Peyer's patch (tissue), 4 donors: ENCODE data around the gene LRRC1. TPM values are rescaled to one million over a fixed set of nuclear protein-coding genes. Genes with fewer than 3 reads are reported as not detected.
A peak's percentile ranks its signal among the peaks of the same experiment; 100 is the strongest.
"Not testable (repeated sequence)": the region's sequence is repeated elsewhere in the genome, so short reads cannot be mapped to it uniquely, and the experiment has no call there.

Experiments used
- DNase-seq, 3 donors: peaks; one replicate each; pipeline ENCODE4 v3.0.0-alpha.2; 2017 to 2019
- H3K27ac ChIP-seq, 4 donors: fragments of 200-600 bp; sonication (generic); one replicate each; pipeline ENCODE4 v1.5.1; 2016 to 2019
- H3K27me3 ChIP-seq, 2 donors: fragments of 200-600 bp; sonication (generic); one replicate each; pipeline ENCODE4 v1.5.1; 2019
- H3K36me3 ChIP-seq, 3 donors: fragments of 200-600 bp; sonication (generic); one replicate each; pipeline ENCODE4 v1.5.1; 2016 to 2019
- H3K4me1 ChIP-seq, 4 donors: fragments of 200-600 bp; sonication (generic); one replicate each; pipeline ENCODE4 v1.5.1; 2016 to 2019
- H3K4me3 ChIP-seq, 4 donors: fragments of 200-600 bp; sonication (generic); 1 replicate in 3 of 4; 2 replicates in 1 of 4; pipeline ENCODE4 v1.5.1; 2016 to 2019; ENCODE audit warnings: mild to moderate bottlenecking in 1 of 4
- H3K9me3 ChIP-seq, 4 donors: fragments of 200-600 bp; sonication (generic); one replicate each; pipeline ENCODE4 v1.5.1; 2016 to 2019; ENCODE audit warnings: mild to moderate bottlenecking in 1 of 4
- CTCF ChIP-seq, 6 experiments: fragments of 450-650 bp in 4 of 6; fragments of 200-600 bp in 2 of 6; sonication (generic) in 1 of 6; IDR thresholded peaks; one replicate each; pipeline ENCODE4 v1.5.1; 2017 to 2019; ENCODE audit warnings: antibody characterized with exemption in 6 of 6, mild to moderate bottlenecking in 3 of 6, moderate library complexity in 1 of 6
- POLR2A ChIP-seq, 2 donors: fragments of 450-650 bp; IDR thresholded peaks; one replicate each; pipeline ENCODE4 v1.5.1; 2017; ENCODE audit warnings: antibody characterized with exemption in 2 of 2, mild to moderate bottlenecking in 2 of 2, moderate library complexity in 2 of 2
- total RNA-seq, 4 donors: library from RNA; depleted of rRNA; stranded (reverse); fragments of >200 nt; gene quantifications; one replicate each; pipeline ENCODE4 v1.1.0, GENCODE V29; 2016

Gene LRRC1
- total RNA-seq, 4 donors from 2014 or later, result 37.1 to 63.6 (median 49.8) TPM

DNA sequence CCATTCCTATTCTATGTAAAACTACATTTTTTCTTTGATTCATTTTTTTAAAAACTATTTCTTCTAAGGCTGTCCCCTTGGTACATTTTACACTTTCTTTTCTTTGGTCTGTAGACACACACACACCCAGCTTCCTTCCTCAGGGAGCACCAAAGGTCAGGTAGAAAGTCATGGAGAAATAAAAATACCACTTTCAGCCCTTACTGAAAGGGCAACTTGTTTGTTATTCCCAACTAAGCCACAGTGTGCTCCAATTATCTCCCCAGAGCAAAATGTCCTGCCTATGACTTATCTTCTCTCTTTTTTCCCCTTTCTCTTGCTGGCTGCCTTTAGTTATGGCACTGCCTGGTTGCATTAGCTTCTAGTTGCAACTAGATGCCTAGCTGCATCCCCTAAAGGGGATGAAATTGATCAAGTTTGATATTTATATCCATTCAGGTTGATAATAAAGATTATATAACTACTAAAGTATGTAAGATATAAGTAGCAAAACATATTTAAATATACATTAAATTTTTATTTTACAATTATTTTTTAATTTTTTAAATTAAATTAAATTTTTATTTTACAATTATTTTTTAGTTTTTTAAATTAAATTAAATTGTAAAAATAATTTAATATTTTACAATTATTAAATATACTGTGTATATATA is 21.6 kb upstream of the LRRC1 start:
- H3K27me3 ChIP-seq, result no peaks in the 10 kb centered on the region
- no peaks in the 10 kb centered on the region for H3K4me1 ChIP-seq
- no peak overlapping the region for H3K27ac ChIP-seq
- H3K4me3 ChIP-seq, result no peak overlapping the region
- no peak for DNase-seq
- H3K36me3 ChIP-seq, result no peaks in the 10 kb centered on the region
- no peaks in the 10 kb centered on the region for H3K9me3 ChIP-seq
- TF ChIP-seq CTCF (IDR thresholded peaks at IDR 0.05), result no peak
- TF ChIP-seq POLR2A (IDR thresholded peaks at IDR 0.05), result no peak

GRCh38 chr6:53776152-53776551 is 18.7 kb upstream of the LRRC1 start:
- H3K4me1 ChIP-seq, H3K27ac ChIP-seq, DNase-seq: not testable (repeated sequence)

GRCh38 chr6:53784991-53785390 is 9.8 kb upstream of the LRRC1 start:
- not testable (repeated sequence) for H3K36me3 ChIP-seq, H3K4me3 ChIP-seq, H3K27me3 ChIP-seq, DNase-seq, H3K4me1 ChIP-seq, H3K9me3 ChIP-seq, H3K27ac ChIP-seq

More at GRCh38 chr6:53776152-53776551, 18.7 kb upstream of the LRRC1 start:
- H3K4me3 ChIP-seq, H3K27me3 ChIP-seq, H3K9me3 ChIP-seq, H3K36me3 ChIP-seq: not testable (repeated sequence)

DNA sequence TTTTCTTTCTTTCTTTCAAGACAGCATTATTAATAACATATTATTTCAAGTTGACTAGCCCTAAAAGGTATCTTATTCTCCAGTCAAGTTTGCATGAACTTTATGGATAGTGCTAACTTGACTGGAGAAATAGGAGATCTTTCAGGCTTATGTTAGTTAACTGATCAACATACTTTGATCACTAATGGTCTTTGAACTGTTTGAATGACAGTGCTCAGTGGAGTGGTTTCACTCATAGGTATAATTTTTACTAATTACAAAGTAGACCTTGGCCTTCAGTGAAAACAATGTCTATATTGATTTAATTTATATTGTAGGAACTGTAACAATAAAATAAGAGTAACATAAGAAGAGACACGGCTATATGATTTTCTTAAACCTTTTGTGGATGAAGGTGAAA is 8.0 kb upstream of the LRRC1 start:
- Histone ChIP-seq H3K4me1 (no peaks in the 10 kb centered on the region), H3K36me3 (no peaks in the 10 kb centered on the region), H3K9me3 (peaks cover 0 to 8% (median 0%) of the 10 kb centered on the region in 4 donors), H3K4me3 (no peak overlapping the region), H3K27ac (no peak overlapping the region), H3K27me3 (no peaks in the 10 kb centered on the region)
- DNase-seq, result no peak
- TF ChIP-seq CTCF (IDR thresholded peaks at IDR 0.05), result no peak
- TF ChIP-seq POLR2A (IDR thresholded peaks at IDR 0.05), result no peak

- Histone ChIP-seq H3K27ac (no peak overlapping the region), H3K9me3 (peaks cover 0 to 8% (median 0%) of the 10 kb centered on the region in 4 donors), H3K27me3 (no peaks in the 10 kb centered on the region), H3K36me3 (no peaks in the 10 kb centered on the region), H3K4me1 (peaks cover 0 to 9% (median 1%) of the 10 kb centered on the region in 4 donors), H3K4me3 (no peak overlapping the region)
- DNase-seq, result no peak
- TF ChIP-seq CTCF (IDR thresholded peaks at IDR 0.05) (no peak), POLR2A (IDR thresholded peaks at IDR 0.05) (no peak)
Observed at GRCh38 chr6:53790886-53791285, 3.9 kb upstream of the LRRC1 start.

GRCh38 chr6:53792016-53792415 is 2.8 kb upstream of the LRRC1 start:
- Histone ChIP-seq H3K27me3 (no peaks in the 10 kb centered on the region), H3K27ac (no peak overlapping the region), H3K4me3 (no peak overlapping the region), H3K36me3 (no peaks in the 10 kb centered on the region), H3K4me1 (peaks cover 0 to 13% (median 3%) of the 10 kb centered on the region in 4 donors), H3K9me3 (peaks cover 0 to 8% (median 0%) of the 10 kb centered on the region in 4 donors)
- TF ChIP-seq POLR2A (IDR thresholded peaks at IDR 0.05), result no peak
- TF ChIP-seq CTCF (IDR thresholded peaks at IDR 0.05), result no peak
- no peak for DNase-seq

- H3K4me1 ChIP-seq, result peaks cover 0 to 13% (median 3%) of the 10 kb centered on the region in 4 donors
- H3K4me3 ChIP-seq, result peak overlapping the region in 1 of 4 donors; percentile 76
- H3K36me3 ChIP-seq, result no peaks in the 10 kb centered on the region
- TF ChIP-seq POLR2A (IDR thresholded peaks at IDR 0.05) (no peak), CTCF (IDR thresholded peaks at IDR 0.05) (no peak)
- no peak for DNase-seq
- peaks cover 0 to 8% (median 0%) of the 10 kb centered on the region in 4 donors for H3K9me3 ChIP-seq
- H3K27ac ChIP-seq, result no peak overlapping the region
- no peaks in the 10 kb centered on the region for H3K27me3 ChIP-seq
Observed at GRCh38 chr6:53792973-53793317, 1.9 kb upstream of the LRRC1 start.
